HG02610 (cell line): ENCODE results near the gene TMEM170A.

Experiments
- ATAC-seq: cut with Tn5 transposase; IDR thresholded peaks from one replicate; pipeline ENCODE4 v1.9.1; 2021; ENCODE audit warnings: mild to moderate bottlenecking, moderate library complexity; ENCODE audit not compliant: unreplicated experiment

The TMEM170A gene

DNA sequence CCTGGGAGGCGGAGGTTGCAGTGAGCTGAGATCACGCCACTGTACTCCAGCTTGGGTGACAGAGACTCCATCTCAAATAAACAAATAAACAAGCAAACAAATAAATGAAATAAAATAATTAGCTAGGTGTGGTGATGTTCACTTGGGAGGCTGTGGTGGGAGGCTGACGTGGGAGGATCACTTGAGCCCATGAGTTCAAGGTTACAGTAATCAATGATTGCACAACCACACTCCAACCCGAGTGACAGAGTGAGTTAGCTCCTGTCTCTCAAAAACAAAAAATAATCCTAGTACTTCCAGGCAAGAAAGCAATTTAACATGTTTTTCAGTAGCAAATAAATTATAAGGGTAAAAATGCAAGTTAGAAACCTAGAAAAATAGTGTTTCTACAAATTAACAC, 57.5 kb downstream of the TMEM170A start:
- ATAC-seq = no peak

DNA sequence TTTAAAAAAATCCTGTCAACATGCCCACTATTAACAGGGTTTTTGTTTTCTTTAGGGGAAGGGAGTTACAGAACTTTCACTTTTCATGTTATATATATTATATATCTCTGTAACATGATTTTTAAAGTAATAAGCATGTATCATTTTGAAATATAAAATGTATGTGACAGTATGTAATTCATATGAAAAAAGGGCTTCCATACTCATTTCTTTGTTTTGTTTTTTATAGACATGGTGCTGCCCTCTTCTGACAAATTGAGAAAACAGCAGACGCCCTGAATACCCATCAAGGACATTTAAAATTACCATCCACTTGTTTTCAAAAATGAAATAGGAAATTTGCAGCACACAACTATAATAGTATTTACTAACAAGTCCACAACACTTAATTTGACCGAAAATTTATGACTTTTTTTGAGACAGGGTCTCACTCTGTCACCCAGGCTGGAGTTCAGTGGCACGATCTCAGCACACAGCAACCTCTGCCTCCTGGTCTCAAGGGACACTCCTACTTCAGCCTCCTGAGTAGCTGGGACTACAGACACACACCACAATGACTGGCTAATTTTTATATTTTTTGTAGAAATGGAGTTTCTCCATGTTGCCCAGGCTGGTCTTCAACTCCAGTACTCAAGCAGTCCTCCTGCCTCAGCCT, 61.5 kb downstream of the TMEM170A start:
- ATAC-seq = no peak

DNA sequence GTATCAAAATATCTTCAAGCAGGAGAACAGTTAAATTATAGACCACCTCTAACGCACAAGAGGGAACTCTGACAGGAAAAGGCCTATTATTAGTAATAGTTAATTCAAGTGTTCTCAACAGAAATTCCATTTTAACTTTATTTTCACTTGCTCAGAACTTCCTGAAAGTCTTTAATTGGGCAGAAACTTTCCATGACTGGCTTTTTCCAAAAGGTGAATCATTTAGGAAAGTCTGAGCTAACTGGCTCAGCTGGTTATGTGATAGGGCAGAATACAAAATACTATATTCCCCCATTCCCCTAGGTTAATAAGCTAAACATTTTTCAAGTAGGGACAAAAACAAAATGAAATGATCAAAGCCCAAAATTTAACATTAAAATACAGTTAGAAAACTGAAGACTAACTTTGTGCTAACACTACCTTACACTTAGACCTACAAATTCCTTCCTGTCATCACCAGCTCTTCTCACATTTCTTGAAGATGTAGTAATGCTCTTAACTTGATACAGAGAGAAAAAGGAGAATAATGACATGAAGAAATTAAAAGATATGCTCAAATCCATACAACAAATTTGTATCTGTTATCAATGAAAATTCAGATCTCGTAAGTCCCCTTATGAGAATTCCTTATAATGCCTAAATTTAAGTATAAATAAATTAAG, 62.2 kb downstream of the TMEM170A start:
- no peak for ATAC-seq

DNA sequence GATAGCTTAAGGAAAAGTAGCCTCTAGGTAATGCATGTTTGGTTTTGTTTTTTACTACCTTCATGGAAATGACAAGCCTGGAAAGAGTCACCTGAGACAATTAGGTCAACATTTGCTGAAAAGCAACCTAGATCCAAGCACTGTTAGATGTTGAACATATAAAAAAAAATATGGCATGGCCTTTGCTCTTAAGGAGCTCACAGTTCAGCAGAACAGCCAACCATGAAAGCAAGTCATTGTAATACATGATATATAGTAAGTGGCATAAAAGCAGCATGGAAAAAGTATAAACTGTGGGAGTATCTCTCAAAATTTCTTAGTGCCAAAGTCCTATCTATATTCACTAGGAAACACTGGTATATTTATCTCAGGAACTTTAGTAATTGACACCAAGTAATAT, 62.8 kb downstream of the TMEM170A start:
- ATAC-seq = no peak

DNA sequence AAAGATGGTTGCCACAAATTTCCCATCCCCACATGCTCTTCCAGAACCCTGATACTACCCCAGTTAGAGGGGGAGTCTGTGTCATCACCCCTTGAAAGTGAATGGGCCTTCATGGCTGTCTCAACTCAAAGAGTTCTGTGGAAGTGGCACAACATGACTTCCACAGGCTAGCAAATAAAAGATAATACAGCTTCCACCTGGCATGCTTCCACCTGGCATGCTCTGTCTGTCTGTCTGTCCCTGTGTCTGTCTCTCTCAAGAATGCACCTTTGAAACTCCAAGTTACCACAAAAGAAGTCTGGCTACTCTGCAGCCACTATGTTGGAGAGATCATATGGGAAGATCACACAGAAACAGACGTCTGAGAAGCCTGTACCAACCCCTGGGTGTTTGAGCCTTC, 66.2 kb downstream of the TMEM170A start:
- ATAC-seq = no peak

DNA sequence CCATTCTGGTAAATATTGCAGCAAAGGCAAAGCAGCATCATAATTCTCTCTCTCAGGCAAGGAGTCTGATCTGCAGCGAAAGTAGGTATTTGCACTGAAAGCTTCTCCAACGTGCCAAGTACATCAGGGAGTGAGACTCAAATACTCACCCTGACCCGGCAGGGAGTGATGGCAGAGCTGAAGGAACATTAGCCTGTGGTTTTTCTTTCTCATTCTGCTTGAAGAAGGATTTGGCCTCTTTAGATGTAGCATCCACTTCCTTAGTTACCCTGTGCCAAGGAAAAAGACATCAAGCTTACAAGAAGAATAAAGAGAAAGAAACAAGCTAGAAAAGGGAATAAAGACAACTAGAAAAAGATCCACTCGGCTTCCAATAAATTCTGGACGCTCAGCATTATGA, 69.5 kb downstream of the TMEM170A start:
- ATAC-seq = no peak
